ENCODE data around the gene TRPM7. TPM values are rescaled to one million over a fixed set of nuclear protein-coding genes. Genes with fewer than 3 reads are reported as not detected.
"Not testable (repeated sequence)": the region's sequence is repeated elsewhere in the genome, so short reads cannot be mapped to it uniquely, and the experiment has no call there.

The TRPM7 gene
- total RNA-seq, 4 donors from 2014 or later = 57.3 to 97.5 (median 68.0) TPM

GRCh38 chr15:50605462-50605861 is 81.1 kb downstream of the TRPM7 start:
- peaks cover 0 to 4% (median 0%) of the 10 kb centered on the region in 4 donors for H3K9me3 ChIP-seq
- H3K27me3 ChIP-seq = no peaks in the 10 kb centered on the region
- no peak overlapping the region for H3K4me3 ChIP-seq
- TF ChIP-seq EP300 (IDR thresholded peaks at IDR 0.05) (no peak), POLR2A (IDR thresholded peaks at IDR 0.05) (no peak), CTCF (IDR thresholded peaks at IDR 0.05) (no peak)
- no peak overlapping the region for H3K27ac ChIP-seq
- no peak for DNase-seq (ENCODE audit: low spot score in 2 of 2)
- WGBS, 2 donors = 81 to 83% methylated on average over 2 of the region's 2 CpGs
- H3K4me1 ChIP-seq = no peaks in the 10 kb centered on the region
- H3K36me3 ChIP-seq = peaks cover 0 to 86% (median 4%) of the 10 kb centered on the region in 3 donors

GRCh38 chr15:50602028-50602427 is 84.6 kb downstream of the TRPM7 start:
- H3K9me3 ChIP-seq; H3K4me1 ChIP-seq; H3K4me3 ChIP-seq; DNase-seq (ENCODE audit: low spot score in 2 of 2); H3K27ac ChIP-seq; H3K27me3 ChIP-seq: not testable (repeated sequence)
- peaks cover 0 to 80% (median 4%) of the 10 kb centered on the region in 3 donors for H3K36me3 ChIP-seq
- WGBS, 2 donors = 93 to 95% methylated on average over 5 of the region's 5 CpGs

- H3K4me3 ChIP-seq = no peak overlapping the region
- no peaks in the 10 kb centered on the region for H3K4me1 ChIP-seq
- no peaks in the 10 kb centered on the region for H3K9me3 ChIP-seq
- TF ChIP-seq EP300 (IDR thresholded peaks at IDR 0.05) (no peak), CTCF (IDR thresholded peaks at IDR 0.05) (no peak), POLR2A (IDR thresholded peaks at IDR 0.05) (no peak)
- H3K27ac ChIP-seq = no peak overlapping the region
- peaks cover 0 to 94% (median 5%) of the 10 kb centered on the region in 3 donors for H3K36me3 ChIP-seq
- no peak for DNase-seq (ENCODE audit: low spot score in 2 of 2)
- WGBS, 2 donors = 97 to 98% methylated on average over 2 of the region's 2 CpGs
- H3K27me3 ChIP-seq = no peaks in the 10 kb centered on the region
Observed at GRCh38 chr15:50594311-50594710, 92.3 kb downstream of the TRPM7 start.

- no peak overlapping the region for H3K4me3 ChIP-seq
- peaks cover 0 to 94% (median 5%) of the 10 kb centered on the region in 3 donors for H3K36me3 ChIP-seq
- no peak for DNase-seq (ENCODE audit: low spot score in 2 of 2)
- H3K27ac ChIP-seq = no peak overlapping the region
- H3K27me3 ChIP-seq = no peaks in the 10 kb centered on the region
- WGBS, 2 donors = 83 to 88% methylated on average over 3 of the region's 3 CpGs
- H3K9me3 ChIP-seq = no peaks in the 10 kb centered on the region
- H3K4me1 ChIP-seq = no peaks in the 10 kb centered on the region
- TF ChIP-seq CTCF (IDR thresholded peaks at IDR 0.05) = no peak
- no peak for TF ChIP-seq POLR2A (IDR thresholded peaks at IDR 0.05)
- TF ChIP-seq EP300 (IDR thresholded peaks at IDR 0.05) = no peak
Observed at GRCh38 chr15:50593761-50594160, 92.8 kb downstream of the TRPM7 start.

GRCh38 chr15:50590288-50590687 is 96.3 kb downstream of the TRPM7 start:
- H3K27ac ChIP-seq = no peak overlapping the region
- no peaks in the 10 kb centered on the region for H3K9me3 ChIP-seq
- H3K27me3 ChIP-seq = no peaks in the 10 kb centered on the region
- H3K4me1 ChIP-seq = no peaks in the 10 kb centered on the region
- TF ChIP-seq CTCF (IDR thresholded peaks at IDR 0.05) (no peak), POLR2A (IDR thresholded peaks at IDR 0.05) (no peak), EP300 (IDR thresholded peaks at IDR 0.05) (no peak)
- peaks cover 0 to 95% (median 3%) of the 10 kb centered on the region in 3 donors for H3K36me3 ChIP-seq
- no peak overlapping the region for H3K4me3 ChIP-seq
- 89 to 95% methylated on average over 1 of the region's 1 CpG for WGBS, 2 donors
- no peak for DNase-seq (ENCODE audit: low spot score in 2 of 2)

GRCh38 chr15:50577492-50577891 is 109.1 kb downstream of the TRPM7 start:
- DNase-seq (ENCODE audit: low spot score in 2 of 2) = no peak
- WGBS, 2 donors = 92 to 93% methylated on average over 2 of the region's 2 CpGs
- TF ChIP-seq CTCF (IDR thresholded peaks at IDR 0.05) = no peak
- no peaks in the 10 kb centered on the region for H3K9me3 ChIP-seq
- no peak overlapping the region for H3K4me3 ChIP-seq
- H3K27me3 ChIP-seq = no peaks in the 10 kb centered on the region
- H3K36me3 ChIP-seq = peaks cover 0 to 90% (median 0%) of the 10 kb centered on the region in 3 donors
- H3K4me1 ChIP-seq = no peaks in the 10 kb centered on the region
- H3K27ac ChIP-seq = no peak overlapping the region

Data from tibial nerve (tissue), 4 donors.